Liver (tissue), 9 donors: ENCODE measurements around the gene GPR62. TPM values are rescaled to one million over a fixed set of nuclear protein-coding genes. Genes with fewer than 3 reads are reported as not detected.

Experiments
- DNase-seq: peaks from one replicate; pipeline ENCODE4 v3.0.0-alpha.2; 2017; ENCODE audit warnings: low spot score
- H3K27ac ChIP-seq, 2 donors: one replicate each; pipeline ENCODE4 v1.7.0; 2013; ENCODE audit warnings: inconsistent platforms in 2 of 2, low read length in 2 of 2, control low read depth in 1 of 2, low read depth in 1 of 2, mild to moderate bottlenecking in 1 of 2
- H3K27me3 ChIP-seq, 4 donors: one replicate each; pipeline versions ENCODE4 v1.6.1 to v1.7.0; 2013; ENCODE audit warnings: low read length in 3 of 4, inconsistent platforms in 1 of 4, mild to moderate bottlenecking in 1 of 4, moderate library complexity in 1 of 4; ENCODE audit not compliant: control insufficient read depth in 4 of 4, insufficient read depth in 4 of 4
- H3K36me3 ChIP-seq, 4 donors: one replicate each; pipeline versions ENCODE4 v1.6.1 to v1.7.0; 2013; ENCODE audit warnings: low read length in 3 of 4, mild to moderate bottlenecking in 3 of 4, low read depth in 1 of 4, moderate library complexity in 1 of 4; ENCODE audit not compliant: control insufficient read depth in 4 of 4, insufficient read depth in 3 of 4
- H3K4me1 ChIP-seq, 4 donors: one replicate each; pipeline versions ENCODE4 v1.6.1 to v1.7.0; 2013; ENCODE audit warnings: low read length in 3 of 4, mild to moderate bottlenecking in 3 of 4, moderate library complexity in 1 of 4; ENCODE audit not compliant: control insufficient read depth in 4 of 4, insufficient read depth in 4 of 4
- H3K4me3 ChIP-seq, 3 donors: one replicate each; pipeline versions ENCODE4 v1.6.1 to v1.7.0; 2013; ENCODE audit warnings: low read length in 3 of 3, control low read depth in 1 of 3, low read depth in 1 of 3, mild to moderate bottlenecking in 1 of 3
- H3K9ac ChIP-seq, 2 donors: one replicate each; pipeline ENCODE4 v1.7.0; 2013; ENCODE audit warnings: low read length in 2 of 2, mild to moderate bottlenecking in 2 of 2, moderate library complexity in 2 of 2, control low read depth in 1 of 2, low read depth in 1 of 2
- H3K9me3 ChIP-seq, 4 donors: one replicate each; pipeline versions ENCODE4 v1.6.1 to v1.7.0; 2013; ENCODE audit warnings: low read length in 3 of 4; ENCODE audit not compliant: control insufficient read depth in 4 of 4
- GABPA ChIP-seq, 2 donors: IDR thresholded peaks in 1 of 2; conservative IDR thresholded peaks in 1 of 2; 2 replicates each; pipeline ENCODE4 v1.6.1; 2016; ENCODE audit warnings: antibody characterized with exemption in 2 of 2, mild to moderate bottlenecking in 1 of 2, moderate library complexity in 1 of 2
- HNF4A ChIP-seq, 2 donors: conservative IDR thresholded peaks; 2 replicates each; pipeline ENCODE4 v1.6.1; 2016; ENCODE audit warnings: antibody characterized with exemption in 2 of 2, mild to moderate bottlenecking in 2 of 2
- HNF4G ChIP-seq: IDR thresholded peaks from 2 replicates; pipeline ENCODE4 v1.6.1; 2016; ENCODE audit warnings: antibody characterized with exemption
- JUND ChIP-seq, 2 donors: IDR thresholded peaks; 2 replicates each; pipeline ENCODE4 v1.6.1; 2016; ENCODE audit warnings: antibody characterized with exemption in 2 of 2
- NR2F2 ChIP-seq: IDR thresholded peaks from 2 replicates; pipeline ENCODE4 v1.6.1; 2016; ENCODE audit warnings: antibody characterized with exemption
- RAD21 ChIP-seq, 2 donors: IDR thresholded peaks; 2 replicates each; pipeline ENCODE4 v1.6.1; 2016; ENCODE audit warnings: antibody characterized with exemption in 2 of 2, mild to moderate bottlenecking in 2 of 2
- RXRA ChIP-seq, 2 donors: IDR thresholded peaks; 2 replicates each; pipeline ENCODE4 v1.6.1; 2017 to 2018; ENCODE audit warnings: antibody characterized with exemption in 2 of 2, mild to moderate bottlenecking in 1 of 2
- TAF1 ChIP-seq: conservative IDR thresholded peaks from 2 replicates; pipeline ENCODE4 v1.6.1; 2016; ENCODE audit warnings: antibody characterized with exemption, mild to moderate bottlenecking
- WGBS: extraction: QIAGEN DNeasy Blood & Tissue Kit; methylation state at CpG from one replicate; pipeline ENCODE4 v1.1.7; 2013; 5-methylcytosine and 5-hydroxymethylcytosine counted together
- polyA plus RNA-seq, 2 donors: library from polyadenylated mRNA; stranded (reverse) in 1 of 2; unstranded in 1 of 2; fragments of 200-250 nt in 1 of 2; fragments of >200 nt in 1 of 2; fragmentation: Nextera tagmentation in 1 of 2; extraction: Ambion mirVana in 1 of 2; gene quantifications; one replicate each; pipeline versions ENCODE4 v1.2.1 to v1.2.3, GENCODE V29; 2013 to 2015
- total RNA-seq, 2 donors: library from RNA; depleted of rRNA; stranded (reverse); fragments of >200 nt; gene quantifications; one replicate each; pipeline ENCODE4 v1.2.3, GENCODE V29; 2014
- TF ChIP-seq, protein P1 (sequence below): IDR thresholded peaks from 2 replicates; pipeline ENCODE4 v1.6.1; 2016; ENCODE audit warnings: antibody characterized with exemption
- TF ChIP-seq, protein P2 (sequence below): IDR thresholded peaks from 2 replicates; pipeline ENCODE4 v1.6.1; 2016; ENCODE audit warnings: antibody characterized with exemption, mild to moderate bottlenecking
- TF ChIP-seq, protein P3 (sequence below): fragments of 150-350 bp; IDR thresholded peaks from 2 replicates; pipeline ENCODE4 v1.5.1; 2017; ENCODE audit warnings: improper control_type of control experiment, low read depth, low read length; ENCODE audit not compliant: missing input control
- donor health status: healthy.
- donor health status: healthy.
- donor health status: healthy.
- donor health status: healthy.
- donor health status: healthy.

GPR62 gene
- total and polyA plus RNA-seq, 4 donors = 0.07 to 0.08 TPM; not detected in 2

DNA sequence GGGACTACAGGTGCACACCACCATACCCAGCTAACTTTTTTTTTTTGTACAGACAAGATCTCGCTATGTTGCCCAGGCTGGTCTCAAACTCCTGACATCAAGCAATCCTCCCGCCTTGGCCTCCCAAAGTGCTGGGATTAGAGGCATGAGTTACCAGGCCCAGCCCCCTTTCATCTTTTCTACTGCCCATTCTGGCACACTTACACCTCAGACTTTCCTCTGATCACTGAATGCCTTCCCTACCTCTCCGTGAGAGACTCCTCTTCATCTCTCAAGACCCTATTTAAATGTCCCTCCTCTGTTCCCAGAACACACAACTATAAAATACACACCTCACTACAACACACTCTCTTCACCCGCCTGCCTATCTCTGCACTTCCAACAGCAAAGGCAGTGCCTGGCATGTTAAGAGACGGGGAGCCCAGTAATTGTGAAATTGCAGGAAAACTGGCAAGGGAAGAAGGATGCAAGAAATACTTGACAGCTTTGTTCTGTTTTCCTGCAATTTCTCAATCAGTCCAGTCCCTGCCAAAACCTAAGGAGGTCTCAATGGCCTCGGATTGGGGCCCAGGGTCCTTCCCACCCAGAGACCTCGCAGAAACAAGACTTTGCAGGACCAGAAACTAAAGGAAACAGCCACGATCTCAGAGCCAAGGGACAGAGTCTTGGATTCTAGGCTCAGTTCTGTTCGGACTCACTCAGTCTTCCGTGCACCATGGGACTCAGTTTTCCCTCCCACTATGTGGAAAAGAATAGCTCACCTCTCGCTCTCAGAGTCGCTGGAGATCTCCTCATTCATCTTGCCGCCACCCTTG lies 14.3 kb upstream of the GPR62 start (continued):
- TF ChIP-seq, protein P1, sequence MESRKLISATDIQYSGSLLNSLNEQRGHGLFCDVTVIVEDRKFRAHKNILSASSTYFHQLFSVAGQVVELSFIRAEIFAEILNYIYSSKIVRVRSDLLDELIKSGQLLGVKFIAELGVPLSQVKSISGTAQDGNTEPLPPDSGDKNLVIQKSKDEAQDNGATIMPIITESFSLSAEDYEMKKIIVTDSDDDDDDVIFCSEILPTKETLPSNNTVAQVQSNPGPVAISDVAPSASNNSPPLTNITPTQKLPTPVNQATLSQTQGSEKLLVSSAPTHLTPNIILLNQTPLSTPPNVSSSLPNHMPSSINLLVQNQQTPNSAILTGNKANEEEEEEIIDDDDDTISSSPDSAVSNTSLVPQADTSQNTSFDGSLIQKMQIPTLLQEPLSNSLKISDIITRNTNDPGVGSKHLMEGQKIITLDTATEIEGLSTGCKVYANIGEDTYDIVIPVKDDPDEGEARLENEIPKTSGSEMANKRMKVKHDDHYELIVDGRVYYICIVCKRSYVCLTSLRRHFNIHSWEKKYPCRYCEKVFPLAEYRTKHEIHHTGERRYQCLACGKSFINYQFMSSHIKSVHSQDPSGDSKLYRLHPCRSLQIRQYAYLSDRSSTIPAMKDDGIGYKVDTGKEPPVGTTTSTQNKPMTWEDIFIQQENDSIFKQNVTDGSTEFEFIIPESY = no peak
- TF ChIP-seq JUND (IDR thresholded peaks at IDR 0.05) (no peak), RAD21 (IDR thresholded peaks at IDR 0.05) (no peak), HNF4G (no peak), TAF1 (no peak), HNF4A (conservative IDR thresholded peaks at IDR 0.05) (no peak), GABPA (IDR thresholded peaks at IDR 0.05 in 1 of 2, conservative IDR thresholded peaks at IDR 0.05 in 1 of 2) (no peak)

DNA sequence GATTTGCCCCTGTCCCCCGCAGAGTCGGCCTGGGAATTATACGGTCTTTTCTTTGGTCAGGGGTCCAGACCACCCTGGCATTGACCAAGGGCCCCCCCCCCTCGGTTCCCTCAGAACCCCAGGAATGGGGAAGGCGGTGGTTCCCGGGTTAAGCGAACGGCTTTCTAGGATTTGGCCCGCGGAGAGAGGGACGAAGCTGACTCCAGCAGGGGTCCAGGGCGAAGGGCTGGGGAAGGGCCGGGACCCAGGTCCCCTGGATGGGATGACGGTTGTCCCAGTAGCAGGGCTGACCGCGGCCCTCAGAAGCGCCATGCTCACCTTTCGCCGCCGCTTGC lies 13.8 kb upstream of the GPR62 start:
- WGBS = under 1% methylated on average over 20 of the region's 20 CpGs
- H3K27ac ChIP-seq = peak overlapping the region; percentile 34 to 52
- no peaks in the 10 kb centered on the region for H3K27me3 ChIP-seq
- H3K9me3 ChIP-seq = no peaks in the 10 kb centered on the region
- peak overlapping the region; percentile 79 to 94 (median 81) for H3K4me3 ChIP-seq
- H3K9ac ChIP-seq = peak overlapping the region; percentile 38 to 70
- no peak for DNase-seq
- no peak for TF ChIP-seq RXRA (IDR thresholded peaks at IDR 0.05)
- TF ChIP-seq, protein P2, sequence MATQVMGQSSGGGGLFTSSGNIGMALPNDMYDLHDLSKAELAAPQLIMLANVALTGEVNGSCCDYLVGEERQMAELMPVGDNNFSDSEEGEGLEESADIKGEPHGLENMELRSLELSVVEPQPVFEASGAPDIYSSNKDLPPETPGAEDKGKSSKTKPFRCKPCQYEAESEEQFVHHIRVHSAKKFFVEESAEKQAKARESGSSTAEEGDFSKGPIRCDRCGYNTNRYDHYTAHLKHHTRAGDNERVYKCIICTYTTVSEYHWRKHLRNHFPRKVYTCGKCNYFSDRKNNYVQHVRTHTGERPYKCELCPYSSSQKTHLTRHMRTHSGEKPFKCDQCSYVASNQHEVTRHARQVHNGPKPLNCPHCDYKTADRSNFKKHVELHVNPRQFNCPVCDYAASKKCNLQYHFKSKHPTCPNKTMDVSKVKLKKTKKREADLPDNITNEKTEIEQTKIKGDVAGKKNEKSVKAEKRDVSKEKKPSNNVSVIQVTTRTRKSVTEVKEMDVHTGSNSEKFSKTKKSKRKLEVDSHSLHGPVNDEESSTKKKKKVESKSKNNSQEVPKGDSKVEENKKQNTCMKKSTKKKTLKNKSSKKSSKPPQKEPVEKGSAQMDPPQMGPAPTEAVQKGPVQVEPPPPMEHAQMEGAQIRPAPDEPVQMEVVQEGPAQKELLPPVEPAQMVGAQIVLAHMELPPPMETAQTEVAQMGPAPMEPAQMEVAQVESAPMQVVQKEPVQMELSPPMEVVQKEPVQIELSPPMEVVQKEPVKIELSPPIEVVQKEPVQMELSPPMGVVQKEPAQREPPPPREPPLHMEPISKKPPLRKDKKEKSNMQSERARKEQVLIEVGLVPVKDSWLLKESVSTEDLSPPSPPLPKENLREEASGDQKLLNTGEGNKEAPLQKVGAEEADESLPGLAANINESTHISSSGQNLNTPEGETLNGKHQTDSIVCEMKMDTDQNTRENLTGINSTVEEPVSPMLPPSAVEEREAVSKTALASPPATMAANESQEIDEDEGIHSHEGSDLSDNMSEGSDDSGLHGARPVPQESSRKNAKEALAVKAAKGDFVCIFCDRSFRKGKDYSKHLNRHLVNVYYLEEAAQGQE = no peak
- no peak for TF ChIP-seq HNF4A (conservative IDR thresholded peaks at IDR 0.05)
- no peak for TF ChIP-seq RAD21 (IDR thresholded peaks at IDR 0.05)
- TF ChIP-seq NR2F2 = no peak
- TF ChIP-seq, protein P3, sequence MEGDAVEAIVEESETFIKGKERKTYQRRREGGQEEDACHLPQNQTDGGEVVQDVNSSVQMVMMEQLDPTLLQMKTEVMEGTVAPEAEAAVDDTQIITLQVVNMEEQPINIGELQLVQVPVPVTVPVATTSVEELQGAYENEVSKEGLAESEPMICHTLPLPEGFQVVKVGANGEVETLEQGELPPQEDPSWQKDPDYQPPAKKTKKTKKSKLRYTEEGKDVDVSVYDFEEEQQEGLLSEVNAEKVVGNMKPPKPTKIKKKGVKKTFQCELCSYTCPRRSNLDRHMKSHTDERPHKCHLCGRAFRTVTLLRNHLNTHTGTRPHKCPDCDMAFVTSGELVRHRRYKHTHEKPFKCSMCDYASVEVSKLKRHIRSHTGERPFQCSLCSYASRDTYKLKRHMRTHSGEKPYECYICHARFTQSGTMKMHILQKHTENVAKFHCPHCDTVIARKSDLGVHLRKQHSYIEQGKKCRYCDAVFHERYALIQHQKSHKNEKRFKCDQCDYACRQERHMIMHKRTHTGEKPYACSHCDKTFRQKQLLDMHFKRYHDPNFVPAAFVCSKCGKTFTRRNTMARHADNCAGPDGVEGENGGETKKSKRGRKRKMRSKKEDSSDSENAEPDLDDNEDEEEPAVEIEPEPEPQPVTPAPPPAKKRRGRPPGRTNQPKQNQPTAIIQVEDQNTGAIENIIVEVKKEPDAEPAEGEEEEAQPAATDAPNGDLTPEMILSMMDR = no peak
- peaks cover 4 to 29% (median 16%) of the 10 kb centered on the region in 4 donors for H3K36me3 ChIP-seq
- peaks cover 10 to 31% (median 23%) of the 10 kb centered on the region in 4 donors for H3K4me1 ChIP-seq
